Activated naive CD4-positive, alpha-beta T cell treated with anti-CD3 and anti-CD28 coated beads, Interleukin-2, amount 50 U/mL, for 24 hours (primary cell): ENCODE data around the gene METAP1D.
A peak's percentile ranks its signal among the peaks of the same experiment; 100 is the strongest.
"Not testable (repeated sequence)": the region's sequence is repeated elsewhere in the genome, so short reads cannot be mapped to it uniquely, and the experiment has no call there.

Experiments used
- H3K27ac Mint-ChIP-seq: one replicate; pipeline ENCODE4 v1.8.0; 2021; ENCODE audit warnings: mild to moderate bottlenecking, mixed read lengths
- H3K27me3 Mint-ChIP-seq: one replicate; pipeline ENCODE4 v1.8.0; 2021; ENCODE audit warnings: mixed read lengths
- H3K36me3 Mint-ChIP-seq: one replicate; pipeline ENCODE4 v1.8.0; 2021; ENCODE audit warnings: mixed read lengths
- H3K4me1 Mint-ChIP-seq: one replicate; pipeline ENCODE4 v1.8.0; 2021; ENCODE audit warnings: mixed read lengths
- H3K4me3 Mint-ChIP-seq: one replicate; pipeline ENCODE4 v1.8.0; 2021; ENCODE audit warnings: mild to moderate bottlenecking, mixed read lengths
- H3K9me3 Mint-ChIP-seq: one replicate; pipeline ENCODE4 v1.8.0; 2021; ENCODE audit warnings: mixed read lengths

The METAP1D gene

DNA sequence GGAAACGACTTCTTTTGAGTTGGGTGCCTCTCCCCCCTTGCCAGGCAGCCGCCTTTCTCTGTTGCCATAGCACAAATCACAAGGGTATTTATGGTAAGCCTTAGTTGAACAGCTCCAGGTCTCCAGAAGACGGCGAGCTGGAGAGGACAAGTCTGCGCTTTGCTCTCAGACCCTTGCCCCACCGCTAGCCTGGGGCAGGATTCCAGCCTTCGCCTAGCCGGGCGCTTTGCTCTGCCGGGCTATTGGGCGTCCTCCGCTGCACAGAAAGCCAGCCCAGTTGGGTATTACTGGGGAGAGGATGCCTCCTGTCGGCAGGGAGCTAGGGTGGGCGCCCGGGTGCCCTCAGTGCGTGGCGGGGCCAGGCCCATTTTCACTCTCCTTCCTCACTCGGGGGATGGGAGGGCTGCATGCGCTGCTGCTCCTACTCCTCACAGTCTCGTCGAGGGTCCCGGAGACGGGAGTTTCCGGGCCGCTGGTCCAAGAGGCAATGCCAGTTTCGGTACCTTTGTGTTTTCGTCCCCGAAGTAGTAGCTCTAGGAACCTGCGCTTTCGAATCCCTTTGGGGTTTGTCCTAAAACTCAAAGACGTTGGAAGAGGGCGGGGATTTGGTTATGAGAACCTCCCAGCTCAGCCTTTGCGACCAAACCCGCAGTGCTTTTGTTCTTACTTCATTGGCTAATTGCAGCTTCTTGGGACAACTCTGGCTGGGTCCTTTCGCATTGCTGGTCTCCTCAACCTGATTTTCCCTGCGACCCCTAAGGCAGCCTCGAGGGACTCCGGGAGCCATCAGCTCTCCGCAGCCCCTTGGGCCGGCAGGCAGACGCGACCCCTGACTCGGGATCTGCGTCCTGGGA, 106.6 kb downstream of the METAP1D start:
- peaks cover 62% of the 10 kb centered on the region for H3K4me1 Mint-ChIP-seq
- no peak overlapping the region for H3K27ac Mint-ChIP-seq
- peaks cover 4% of the 10 kb centered on the region for H3K36me3 Mint-ChIP-seq
- no peaks in the 10 kb centered on the region for H3K9me3 Mint-ChIP-seq
- H3K27me3 Mint-ChIP-seq, result peaks cover 67% of the 10 kb centered on the region
- H3K4me3 Mint-ChIP-seq, result no peak overlapping the region

DNA sequence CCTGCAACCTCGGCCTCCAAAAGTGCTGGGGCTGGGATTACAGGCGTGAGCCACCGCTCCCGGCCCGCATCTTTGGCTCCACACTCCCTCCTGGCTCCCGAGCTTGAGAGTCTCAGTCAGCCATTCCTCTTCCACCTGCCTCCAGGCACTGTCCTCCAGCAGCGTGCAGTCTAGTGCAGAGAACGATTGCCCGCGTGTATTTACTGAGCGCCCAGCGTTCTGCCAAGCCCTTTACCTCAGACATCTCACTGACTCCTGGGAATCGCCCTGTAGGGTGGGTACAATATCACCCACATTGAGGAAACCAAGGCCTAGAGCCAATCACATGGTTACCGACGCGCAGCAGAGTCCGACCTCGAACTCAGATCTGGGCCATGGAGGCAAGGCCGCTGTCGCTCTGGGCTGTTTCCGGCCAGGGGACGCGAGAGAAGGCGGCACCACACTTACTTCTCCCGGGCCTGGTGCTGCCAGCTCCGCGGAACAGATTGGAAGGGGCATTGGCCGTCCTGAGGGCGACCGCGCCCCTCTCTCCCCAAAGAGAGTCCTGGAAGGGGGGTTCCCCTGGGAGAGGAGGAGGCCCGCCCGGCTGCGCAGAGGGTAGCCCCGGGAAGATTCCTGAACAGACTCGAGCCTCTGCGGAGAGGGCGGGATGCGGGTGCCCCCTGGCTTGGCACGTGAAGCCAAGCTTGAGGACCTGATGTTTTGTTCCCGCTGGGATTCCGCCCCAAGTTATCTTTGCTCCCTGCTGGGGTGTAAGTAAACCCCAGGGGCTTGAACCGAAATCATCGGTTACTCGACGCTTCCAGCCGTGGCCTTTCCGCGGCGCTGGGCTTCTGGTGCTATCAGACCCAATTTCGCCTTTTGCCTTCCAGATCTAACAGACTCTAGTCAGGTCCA, 108.2 kb downstream of the METAP1D start:
- peaks cover 49% of the 10 kb centered on the region for H3K4me1 Mint-ChIP-seq
- H3K27me3 Mint-ChIP-seq, result peaks cover 59% of the 10 kb centered on the region
- H3K4me3 Mint-ChIP-seq, result peak overlapping the region; percentile 20
- H3K36me3 Mint-ChIP-seq, result peaks cover 4% of the 10 kb centered on the region
- H3K27ac Mint-ChIP-seq, result no peak overlapping the region
- H3K9me3 Mint-ChIP-seq, result no peaks in the 10 kb centered on the region

DNA sequence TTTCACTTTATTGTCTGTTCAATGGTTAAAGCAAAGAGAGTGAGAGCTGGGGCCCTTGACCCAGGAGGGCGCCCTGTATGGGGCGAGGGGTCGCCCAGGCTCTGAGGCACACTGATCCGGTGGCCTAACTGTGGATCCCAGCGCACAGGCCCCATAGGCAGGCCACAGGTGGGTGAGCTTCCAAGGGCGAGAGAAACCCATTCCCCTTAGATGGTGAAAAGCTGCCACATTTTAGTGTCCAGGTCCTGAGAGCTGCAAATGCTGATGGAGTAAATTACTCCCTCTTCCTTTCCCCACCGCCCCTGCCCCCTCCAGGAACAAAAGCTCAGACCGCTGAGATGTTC, 108.8 kb downstream of the METAP1D start:
- Mint-ChIP-seq H3K4me3 (no peak overlapping the region), H3K9me3 (no peaks in the 10 kb centered on the region), H3K4me1 (peaks cover 43% of the 10 kb centered on the region), H3K27ac (no peak overlapping the region), H3K36me3 (peaks cover 4% of the 10 kb centered on the region), H3K27me3 (peaks cover 54% of the 10 kb centered on the region)

DNA sequence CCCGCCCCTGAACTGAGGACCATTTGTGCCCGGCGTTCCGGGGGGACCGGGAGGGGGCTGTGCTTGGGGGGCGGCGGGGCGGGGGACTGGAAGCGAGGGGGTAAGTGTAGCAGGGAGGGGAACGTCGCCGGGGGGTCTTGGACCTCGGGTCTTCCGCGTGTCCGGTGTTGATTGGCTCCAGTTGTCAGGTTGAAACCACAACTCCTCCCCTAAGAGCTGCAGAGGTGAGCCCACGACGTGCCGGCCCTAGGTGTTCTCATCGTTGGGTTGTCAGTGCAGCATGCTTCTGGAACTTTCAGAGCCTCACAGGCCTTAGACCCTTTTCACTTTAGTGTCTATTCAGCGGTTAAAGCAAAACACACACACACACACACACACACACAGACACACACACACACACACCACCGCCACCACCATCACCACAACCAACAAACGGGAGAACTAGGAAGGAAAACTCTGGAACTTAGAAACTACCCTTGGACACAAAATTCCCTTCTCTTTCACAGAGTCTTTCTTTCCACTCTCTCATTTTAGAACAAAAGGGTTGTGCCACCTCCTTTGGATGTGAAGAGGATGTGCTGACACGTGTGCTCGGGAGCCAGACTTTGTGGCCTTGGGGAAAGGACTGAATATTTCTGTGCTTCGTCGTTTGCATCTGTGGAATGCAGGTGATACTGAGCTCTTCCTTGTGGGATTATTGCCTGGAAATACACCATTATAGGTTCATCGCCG, 109.7 kb downstream of the METAP1D start:
- H3K4me1 Mint-ChIP-seq, result peaks cover 35% of the 10 kb centered on the region
- H3K9me3 Mint-ChIP-seq, result no peaks in the 10 kb centered on the region
- no peak overlapping the region for H3K27ac Mint-ChIP-seq
- peaks cover 45% of the 10 kb centered on the region for H3K27me3 Mint-ChIP-seq
- H3K36me3 Mint-ChIP-seq, result peaks cover 4% of the 10 kb centered on the region
- H3K4me3 Mint-ChIP-seq, result no peak overlapping the region

DNA sequence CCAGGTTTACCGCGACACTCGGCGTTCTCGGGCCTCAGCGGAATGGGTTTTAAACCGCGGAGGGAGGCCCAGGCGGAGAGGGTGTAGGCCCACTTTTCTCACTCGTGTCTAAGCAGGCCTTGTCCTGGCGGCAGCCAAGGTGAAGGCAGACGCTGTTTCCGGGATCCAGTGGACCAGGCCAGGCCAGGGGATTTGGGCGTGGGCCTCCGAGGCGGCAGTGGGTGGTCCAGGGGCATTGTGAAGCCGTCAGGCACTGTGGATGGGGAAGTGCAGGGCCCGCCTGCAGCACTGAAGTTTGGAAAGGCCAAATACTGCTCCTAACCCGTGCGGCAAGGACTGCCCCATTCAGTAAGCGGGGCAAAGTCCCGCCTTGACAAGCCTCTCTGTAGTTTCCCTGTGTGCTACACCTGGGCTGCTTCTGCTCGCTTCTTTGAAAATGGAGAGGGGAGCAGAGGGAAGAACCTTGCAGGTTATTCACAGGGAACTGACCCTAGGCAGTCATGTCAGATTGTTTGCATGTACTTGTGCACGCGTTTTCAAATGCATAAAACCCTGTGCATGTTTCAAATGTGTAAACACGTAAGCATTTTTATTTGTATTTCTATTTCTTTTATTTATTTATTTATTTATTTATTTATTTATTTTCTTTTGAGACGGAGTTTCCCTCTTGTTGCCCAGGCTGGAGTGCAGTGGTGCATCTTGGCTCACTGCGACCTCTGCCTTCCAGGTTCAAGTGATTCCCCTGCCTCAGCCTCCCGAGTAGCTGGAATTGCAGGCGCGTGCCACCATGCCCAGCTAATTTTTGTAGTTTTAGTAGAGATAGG, 110.4 kb downstream of the METAP1D start:
- Mint-ChIP-seq H3K36me3 (peaks cover 2% of the 10 kb centered on the region), H3K27ac (no peak overlapping the region), H3K4me3 (no peak overlapping the region), H3K4me1 (peaks cover 33% of the 10 kb centered on the region), H3K27me3 (peaks cover 45% of the 10 kb centered on the region), H3K9me3 (no peaks in the 10 kb centered on the region)

DNA sequence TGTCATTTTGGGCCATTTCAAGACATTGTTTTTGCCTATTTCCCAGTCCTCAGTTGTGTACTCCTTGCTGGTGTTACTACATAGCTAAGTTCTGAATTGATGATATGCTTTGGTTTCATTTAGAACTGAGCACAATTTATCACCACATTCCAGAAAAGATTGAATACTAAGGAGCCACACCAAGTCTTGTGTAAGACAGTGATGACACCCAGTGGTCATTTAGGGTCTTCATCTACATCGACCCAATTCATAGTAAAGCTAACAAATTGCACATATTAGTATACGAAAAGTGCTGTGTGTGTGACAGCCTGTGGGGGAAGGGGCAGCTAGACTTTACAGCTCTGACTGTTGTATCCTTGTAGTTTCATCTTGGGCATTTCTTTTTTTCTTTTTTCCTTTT, 113.9 kb downstream of the METAP1D start:
- Mint-ChIP-seq H3K4me1 (peaks cover 7% of the 10 kb centered on the region), H3K27ac (no peak overlapping the region), H3K9me3 (no peaks in the 10 kb centered on the region), H3K4me3 (no peak overlapping the region), H3K27me3 (peaks cover 22% of the 10 kb centered on the region), H3K36me3 (no peaks in the 10 kb centered on the region)

DNA sequence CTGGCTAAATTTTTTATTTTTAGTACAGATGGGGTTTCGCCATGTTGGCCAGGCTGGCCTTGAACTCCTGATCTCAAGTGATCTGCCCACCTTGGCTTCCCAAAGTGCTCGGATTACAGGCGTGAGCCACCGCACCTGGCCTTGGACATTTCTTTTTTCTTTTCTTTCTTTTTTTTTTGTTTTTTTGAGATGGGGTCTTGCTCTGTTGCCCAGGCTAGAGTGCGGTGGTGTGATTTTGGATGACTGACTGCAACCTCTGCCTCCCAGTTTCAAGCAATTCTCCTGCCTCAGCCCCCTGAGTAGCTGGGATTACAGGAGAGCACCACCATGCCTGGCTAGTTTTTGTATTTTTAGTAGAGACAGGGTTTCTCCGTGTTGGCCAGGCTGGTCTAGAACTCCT, 114.4 kb downstream of the METAP1D start:
- H3K27ac Mint-ChIP-seq, H3K36me3 Mint-ChIP-seq, H3K4me1 Mint-ChIP-seq, H3K4me3 Mint-ChIP-seq, H3K9me3 Mint-ChIP-seq: not testable (repeated sequence)
- H3K27me3 Mint-ChIP-seq, result peaks cover 22% of the 10 kb centered on the region

DNA sequence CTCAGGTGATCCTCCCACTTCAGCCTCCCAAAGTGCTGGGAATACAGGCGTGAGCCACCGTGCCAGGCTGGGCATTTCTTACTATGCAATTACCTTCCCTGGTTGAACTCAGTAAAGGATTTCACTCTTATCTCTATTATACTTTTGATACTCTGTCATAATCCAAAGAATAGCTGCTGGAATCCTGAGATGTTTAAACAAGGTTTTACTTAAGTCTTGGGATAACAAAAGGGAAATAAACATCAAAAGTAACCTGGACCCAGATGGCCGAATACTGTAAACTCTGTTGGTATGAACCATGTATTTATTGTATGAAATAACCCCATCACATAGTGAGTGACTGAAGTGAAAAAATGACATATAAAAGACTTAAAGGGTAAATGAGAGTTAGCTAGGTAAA, 114.8 kb downstream of the METAP1D start:
- H3K36me3 Mint-ChIP-seq, result no peaks in the 10 kb centered on the region
- H3K9me3 Mint-ChIP-seq, result no peaks in the 10 kb centered on the region
- H3K27ac Mint-ChIP-seq, result no peak overlapping the region
- H3K4me3 Mint-ChIP-seq, result no peak overlapping the region
- peaks cover 19% of the 10 kb centered on the region for H3K27me3 Mint-ChIP-seq
- H3K4me1 Mint-ChIP-seq, result peaks cover 3% of the 10 kb centered on the region

DNA sequence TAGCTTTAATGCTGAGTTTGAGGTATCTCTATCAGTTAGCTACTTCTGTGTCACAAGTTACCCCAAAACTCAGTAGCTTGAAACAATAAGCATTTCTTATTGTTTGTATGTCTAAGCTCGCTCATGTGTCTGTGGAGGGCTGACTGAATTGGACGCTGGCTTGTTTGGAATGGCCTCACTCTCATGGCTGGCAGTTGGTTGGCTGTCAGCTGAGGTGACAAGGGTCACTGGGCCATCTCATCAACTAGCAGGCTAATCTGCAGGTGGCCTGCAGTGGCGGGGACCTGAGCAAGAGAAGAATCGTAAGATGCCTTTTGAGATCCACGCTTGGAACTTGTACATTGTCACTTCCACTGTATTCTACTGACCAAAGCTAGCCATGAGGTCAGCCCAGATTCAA, 116.4 kb downstream of the METAP1D start:
- Mint-ChIP-seq H3K27me3 (peaks cover 12% of the 10 kb centered on the region), H3K4me1 (no peaks in the 10 kb centered on the region), H3K4me3 (no peak overlapping the region), H3K27ac (no peak overlapping the region), H3K9me3 (no peaks in the 10 kb centered on the region), H3K36me3 (no peaks in the 10 kb centered on the region)

DNA sequence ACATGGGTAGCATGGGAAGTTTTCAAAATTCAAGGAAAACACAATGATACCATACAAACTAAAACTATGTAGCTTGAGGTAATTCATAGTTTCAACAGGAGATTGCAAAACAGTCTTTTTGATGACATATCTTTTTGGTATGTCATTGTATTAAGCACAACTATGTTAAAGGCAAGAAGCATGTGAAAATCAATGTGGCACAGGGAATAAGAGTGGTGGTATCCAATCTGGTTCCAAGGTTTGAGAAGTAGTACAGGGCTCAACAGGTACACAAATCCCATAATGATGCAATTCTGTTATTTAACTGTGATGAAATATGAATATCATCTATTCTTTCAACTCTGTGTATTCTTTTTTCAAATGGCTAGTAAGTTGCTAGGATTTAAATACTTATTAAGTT, 119.3 kb downstream of the METAP1D start:
- Mint-ChIP-seq H3K27me3 (peaks cover 7% of the 10 kb centered on the region), H3K4me1 (no peaks in the 10 kb centered on the region), H3K4me3 (no peak overlapping the region), H3K9me3 (no peaks in the 10 kb centered on the region), H3K27ac (no peak overlapping the region), H3K36me3 (no peaks in the 10 kb centered on the region)

DNA sequence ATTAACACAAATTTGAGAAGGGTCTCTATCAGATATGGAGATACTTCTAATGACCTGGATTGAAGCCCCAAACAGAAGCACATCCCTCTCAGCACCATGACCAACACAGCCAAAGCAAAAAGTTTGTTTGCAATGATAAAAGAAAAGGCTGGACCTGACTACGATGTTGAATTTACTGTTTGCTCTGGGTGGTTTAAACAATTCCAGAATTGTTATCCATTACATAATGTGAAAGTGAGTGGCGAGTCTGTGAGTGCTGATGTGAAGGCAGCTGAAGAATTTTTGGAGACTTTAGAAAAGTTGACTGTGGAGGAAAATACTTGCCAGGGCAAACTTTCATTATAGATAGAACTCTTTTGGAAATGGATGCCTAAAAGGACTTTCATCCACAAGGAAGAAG, 120.4 kb downstream of the METAP1D start:
- Mint-ChIP-seq H3K27ac (no peak overlapping the region), H3K4me3 (no peak overlapping the region), H3K9me3 (no peaks in the 10 kb centered on the region), H3K36me3 (no peaks in the 10 kb centered on the region), H3K27me3 (peaks cover 3% of the 10 kb centered on the region), H3K4me1 (no peaks in the 10 kb centered on the region)

DNA sequence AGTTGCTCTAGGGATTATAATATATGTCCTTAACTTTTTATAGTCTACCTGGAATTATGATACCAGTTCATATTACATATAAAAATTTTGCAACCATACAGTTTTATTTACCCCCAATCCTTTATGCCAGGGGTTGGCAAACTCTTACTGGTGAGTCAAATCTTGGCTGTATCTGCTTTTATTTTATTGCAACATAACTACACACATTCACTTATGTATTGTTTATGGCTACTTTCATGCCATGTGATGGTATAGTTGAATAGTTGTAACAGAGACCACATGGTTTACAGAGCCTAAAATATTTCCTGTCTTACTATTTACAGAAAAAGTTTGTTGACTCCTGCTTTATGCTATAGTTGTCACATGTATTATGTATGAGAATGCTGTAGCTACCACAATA, 128.7 kb downstream of the METAP1D start:
- Mint-ChIP-seq H3K27ac (no peak overlapping the region), H3K9me3 (no peaks in the 10 kb centered on the region), H3K27me3 (peaks cover 5% of the 10 kb centered on the region), H3K4me1 (no peaks in the 10 kb centered on the region), H3K36me3 (peaks cover 5% of the 10 kb centered on the region), H3K4me3 (no peak overlapping the region)

DNA sequence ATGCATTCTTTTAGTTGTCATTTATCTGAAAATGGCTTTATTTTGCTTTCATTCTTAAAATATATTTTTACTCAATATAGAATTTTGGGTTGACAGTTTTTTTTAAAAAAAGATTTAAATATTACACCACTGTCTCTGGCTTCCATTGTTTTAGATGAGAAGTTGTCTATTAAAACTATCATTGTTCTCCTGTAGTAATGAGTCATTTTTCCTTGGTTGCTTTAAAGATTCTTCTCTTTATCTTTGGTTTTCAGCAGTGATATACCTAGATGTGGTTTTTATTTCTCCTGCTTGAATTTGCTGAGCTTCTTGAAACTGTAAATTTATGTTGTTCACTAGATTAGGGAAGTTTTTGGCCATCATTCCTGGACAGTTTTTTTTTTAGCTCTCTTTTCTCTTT, 129.7 kb downstream of the METAP1D start:
- H3K4me1 Mint-ChIP-seq, result no peaks in the 10 kb centered on the region
- peaks cover 5% of the 10 kb centered on the region for H3K36me3 Mint-ChIP-seq
- peaks cover 5% of the 10 kb centered on the region for H3K27me3 Mint-ChIP-seq
- H3K4me3 Mint-ChIP-seq, result no peak overlapping the region
- H3K27ac Mint-ChIP-seq, result no peak overlapping the region
- no peaks in the 10 kb centered on the region for H3K9me3 Mint-ChIP-seq
